ENCODE data around the gene NUDCD3.

NUDCD3 gene

GRCh38 chr7:44490351-44491200 lies at the start of gene NUDCD3:
TSS of gene NUDCD3 (minus strand) at chr7:44490658. CDS start at chr7:44490600, 58 bp downstream.
- in situ Hi-C loops (cut with MboI; ENCODE audit: low sequenced_read_pairs): no loop called here

GRCh38 chr7:44539669-44540506 lies 49.4 kb upstream of the NUDCD3 start:
- in situ Hi-C loops (cut with MboI; ENCODE audit: low sequenced_read_pairs): no loop called here

DNA sequence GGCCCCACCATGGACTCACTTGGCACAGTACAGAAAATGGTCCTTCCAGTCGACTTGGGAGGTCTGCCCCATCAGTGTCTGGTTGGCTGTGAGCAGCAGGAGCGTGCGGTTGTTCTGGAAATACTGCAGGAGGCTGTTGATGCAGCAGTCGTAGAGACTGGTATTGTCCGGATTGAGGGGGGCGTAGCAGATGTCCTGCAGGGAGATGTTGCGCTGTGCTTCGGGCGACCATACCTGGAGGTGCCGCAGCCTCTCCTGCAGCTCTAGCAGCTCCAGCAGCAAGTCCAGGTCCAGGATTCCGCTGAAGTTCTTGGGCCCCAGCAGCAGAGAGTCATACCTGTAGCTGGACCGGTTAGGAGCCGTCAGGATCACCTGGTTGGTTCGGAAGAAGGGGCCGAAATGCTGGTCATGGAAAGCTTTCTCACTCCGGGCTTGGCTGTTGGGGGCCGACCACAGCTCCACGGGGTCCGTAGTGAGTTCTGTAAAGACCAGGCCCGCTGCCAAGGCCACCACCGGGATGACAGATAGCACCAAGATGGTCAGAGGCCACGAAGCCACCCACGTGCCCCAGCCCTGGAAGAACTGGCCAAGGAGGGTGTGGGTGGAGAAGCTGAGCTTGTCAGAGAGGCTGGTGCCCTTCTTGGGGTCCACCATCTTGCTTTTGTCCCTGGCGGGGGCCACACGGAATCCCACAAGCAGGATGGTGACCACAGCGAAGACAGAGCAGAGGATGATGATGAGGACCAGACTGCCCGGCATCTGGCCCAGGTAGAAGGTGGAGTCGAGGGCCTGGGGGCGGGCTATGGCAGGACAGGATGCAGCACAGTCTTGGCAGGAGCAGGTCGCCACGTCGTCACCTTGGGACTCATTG lies 48.6 kb upstream of the NUDCD3 start:
- in situ Hi-C loops (cut with MboI; ENCODE audit: low sequenced_read_pairs): no loop called here

GRCh38 chr7:44538093-44538797 lies 47.8 kb upstream of the NUDCD3 start:
- in situ Hi-C loops (cut with MboI; ENCODE audit: low sequenced_read_pairs): no loop called here

DNA sequence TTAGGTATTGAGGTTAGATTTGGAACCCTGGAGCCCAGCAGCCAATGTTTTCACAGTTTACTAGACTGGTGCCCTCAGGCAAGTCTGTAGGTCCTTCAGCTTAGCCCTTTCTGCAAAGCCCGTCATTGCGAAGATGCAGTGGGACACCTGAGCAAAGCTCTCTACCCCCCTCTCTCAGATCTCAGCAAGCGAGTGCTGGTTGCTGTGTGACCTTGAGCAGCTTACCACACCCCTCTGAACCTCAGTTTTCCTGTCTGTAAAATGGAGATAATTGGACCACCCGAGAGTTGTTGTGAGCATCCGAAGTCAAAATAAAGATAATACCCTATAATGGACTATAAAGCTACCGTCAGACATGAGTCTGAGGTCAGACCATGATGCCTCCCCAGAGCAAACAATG lies 47.0 kb upstream of the NUDCD3 start:
- in situ Hi-C loops (cut with MboI; ENCODE audit: low sequenced_read_pairs): no loop called here

GRCh38 chr7:44536090-44536489 lies 45.6 kb upstream of the NUDCD3 start:
- in situ Hi-C loops (cut with MboI; ENCODE audit: low sequenced_read_pairs): no loop called here

DNA sequence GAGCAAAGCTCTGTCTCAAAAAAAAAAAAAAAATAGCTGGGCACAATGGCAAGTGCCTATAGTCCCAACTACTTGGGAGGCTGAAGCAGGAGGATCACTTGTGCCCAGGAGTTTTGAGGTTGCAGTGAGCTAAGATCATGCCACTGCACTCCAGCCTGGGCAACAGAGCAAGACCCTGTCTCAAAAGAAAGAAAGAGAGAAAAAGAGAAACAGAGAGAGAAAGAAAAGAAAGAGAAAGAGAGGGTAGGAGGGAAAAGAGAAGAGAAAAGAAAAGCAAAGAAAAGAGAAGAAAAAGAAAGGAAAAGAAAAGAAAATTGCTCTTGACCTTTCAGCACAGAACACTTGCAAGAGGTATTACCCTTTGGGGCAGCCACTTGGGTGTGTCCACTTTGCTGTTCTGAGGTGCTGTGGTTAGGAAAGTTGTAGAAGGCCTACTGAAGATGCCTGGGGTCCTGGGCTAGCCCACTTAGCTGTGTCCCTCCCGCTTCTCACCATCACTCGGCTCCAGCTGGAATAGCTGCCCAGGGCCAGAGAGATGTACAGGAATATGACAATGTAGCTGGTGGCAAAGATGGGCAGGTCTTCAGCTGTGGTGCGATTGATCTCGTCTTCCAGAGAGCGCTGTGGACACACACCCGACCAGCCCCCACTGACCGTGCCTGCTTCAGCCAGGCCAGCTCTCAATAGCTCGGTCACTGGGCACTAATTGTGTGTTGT lies 45.0 kb upstream of the NUDCD3 start:
- in situ Hi-C loops (cut with MboI; ENCODE audit: low sequenced_read_pairs): no loop called here

DNA sequence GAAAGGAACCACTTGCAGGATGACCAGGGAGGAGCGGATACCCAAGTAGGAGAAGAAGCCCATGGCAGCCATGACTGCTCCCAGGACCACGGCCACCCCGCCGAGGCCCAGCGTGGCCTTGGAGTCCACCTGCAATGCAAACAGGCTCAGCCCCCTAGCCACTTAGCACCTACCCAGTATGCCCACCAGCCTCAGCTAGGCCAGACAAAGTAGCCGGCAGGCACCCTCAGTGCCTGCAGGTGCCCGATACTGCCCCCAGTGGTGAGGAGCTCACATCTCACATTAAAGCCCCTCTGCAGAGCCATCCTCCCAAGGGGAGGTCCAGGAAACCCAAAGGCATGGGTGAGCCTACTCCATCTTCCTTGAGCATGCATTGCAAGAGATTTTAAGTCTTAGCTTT lies 44.0 kb upstream of the NUDCD3 start:
- in situ Hi-C loops (cut with MboI; ENCODE audit: low sequenced_read_pairs): no loop called here

DNA sequence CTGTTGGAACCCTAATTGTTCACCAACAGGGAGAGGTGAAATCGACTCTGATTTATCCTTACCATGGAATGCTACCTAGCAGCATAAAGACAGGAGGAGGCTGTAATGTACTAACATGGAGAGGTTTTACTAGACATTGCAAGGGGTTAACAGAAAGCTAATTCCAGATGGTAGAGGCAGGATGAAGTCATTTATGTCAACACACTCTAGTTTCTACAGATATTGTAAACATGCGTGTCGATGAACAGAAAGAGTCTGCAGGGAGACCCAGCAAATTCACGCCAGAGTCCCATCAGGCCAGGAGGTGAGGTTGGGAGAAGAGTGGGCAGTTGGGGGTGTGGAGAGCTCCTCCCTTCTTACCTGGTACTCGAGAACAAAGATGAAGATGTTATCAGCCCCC lies 43.6 kb upstream of the NUDCD3 start:
- in situ Hi-C loops (cut with MboI; ENCODE audit: low sequenced_read_pairs): no loop called here

- in situ Hi-C loops (cut with MboI; ENCODE audit: low sequenced_read_pairs): no loop called here
Observed at GRCh38 chr7:44533301-44534055, 43.0 kb upstream of the NUDCD3 start.

DNA sequence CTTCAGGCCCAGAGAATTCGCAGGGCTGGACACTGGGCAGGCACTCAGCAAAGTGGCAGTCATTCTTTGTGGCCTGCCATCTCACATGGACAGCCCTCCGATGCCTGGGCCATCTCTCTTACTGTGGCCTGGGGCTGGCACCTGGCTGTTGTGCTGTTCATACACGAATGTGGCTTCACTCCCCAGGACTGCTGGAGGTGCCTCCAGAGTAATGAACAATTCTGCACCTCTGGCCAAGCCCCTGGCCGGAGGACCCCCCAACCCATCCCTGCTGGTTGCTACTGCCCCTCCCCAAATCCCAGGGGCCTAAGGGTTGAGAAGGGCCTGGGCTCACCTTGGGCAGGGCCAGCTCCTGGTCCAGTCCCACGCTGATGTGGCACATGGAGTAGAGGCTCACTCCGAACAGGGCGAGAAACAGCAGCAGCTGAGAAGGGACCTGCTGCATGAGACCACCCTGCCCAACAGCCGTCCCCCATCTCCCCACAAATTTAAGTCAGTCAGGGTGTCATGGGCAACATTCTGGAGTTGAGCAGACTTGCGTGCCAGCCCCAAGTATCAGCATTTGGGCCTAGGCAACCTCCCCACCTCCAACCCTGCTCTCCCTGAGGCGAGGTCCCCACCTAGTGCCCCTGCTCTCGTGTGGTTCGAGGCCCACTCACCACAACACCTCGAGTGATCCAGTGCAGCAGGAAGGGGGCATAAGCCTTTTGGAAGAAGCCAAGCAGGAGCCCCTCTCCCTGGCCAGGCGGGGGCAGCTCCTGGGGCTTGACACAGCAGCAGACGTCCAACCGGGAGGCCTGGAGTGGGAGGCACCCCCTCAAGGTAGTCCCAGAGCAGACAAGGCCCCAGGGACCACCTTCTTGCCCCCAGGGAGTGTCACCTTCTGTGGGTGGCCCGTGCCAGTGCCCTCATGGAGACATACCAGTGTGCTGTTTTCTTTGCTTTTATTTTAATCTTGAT lies 41.2 kb upstream of the NUDCD3 start:
- in situ Hi-C loops (cut with MboI; ENCODE audit: low sequenced_read_pairs): no loop called here

DNA sequence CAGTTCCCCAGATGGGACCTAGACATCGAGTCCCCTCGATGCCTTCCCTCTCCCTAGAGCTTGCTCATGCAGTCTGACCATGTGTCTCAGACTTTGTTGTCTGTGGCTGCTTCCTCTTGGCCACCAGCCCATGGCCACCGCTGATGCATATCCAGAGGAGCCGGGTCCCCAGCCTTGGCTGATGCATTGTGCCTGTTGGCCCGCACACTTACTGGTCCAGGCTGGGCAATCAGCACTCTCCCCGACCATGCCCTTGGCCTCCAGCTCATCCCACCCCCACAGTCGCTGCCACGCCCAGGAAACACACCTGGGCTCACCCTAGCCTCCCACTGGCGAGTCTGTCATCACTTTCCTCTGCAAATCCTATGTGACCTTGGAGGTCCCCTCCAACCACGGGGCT lies 40.5 kb upstream of the NUDCD3 start:
- in situ Hi-C loops (cut with MboI; ENCODE audit: low sequenced_read_pairs): no loop called here

DNA sequence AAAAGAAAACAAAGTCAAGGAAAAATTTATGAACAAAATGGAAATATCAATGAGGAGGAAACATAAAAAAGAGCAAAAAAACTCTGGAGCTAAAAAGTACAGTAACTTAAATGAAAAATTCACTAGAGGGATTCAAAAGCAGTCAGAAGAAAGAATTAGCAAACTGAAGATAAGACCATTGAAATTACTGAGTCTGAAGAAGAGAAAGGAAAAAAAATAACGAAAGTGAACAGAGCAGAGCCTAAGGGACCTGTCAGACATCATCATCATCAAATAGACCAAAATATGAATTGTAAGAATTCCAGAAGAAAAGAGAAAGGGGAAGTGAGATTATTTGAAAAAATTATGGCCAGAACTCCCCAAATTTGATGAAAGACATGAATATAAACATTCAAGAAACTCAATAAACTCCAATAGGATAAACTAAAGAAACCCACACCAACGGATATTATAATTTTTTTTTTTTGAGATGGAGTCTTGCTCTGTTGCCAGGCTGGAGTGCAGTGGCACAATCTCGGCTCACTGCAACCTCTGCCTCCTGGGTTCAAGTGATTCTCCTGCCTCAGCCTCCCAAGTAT lies 34.4 kb upstream of the NUDCD3 start:
- in situ Hi-C loops (cut with MboI; ENCODE audit: low sequenced_read_pairs): no loop called here

GRCh38 chr7:44522315-44522714 lies 31.9 kb upstream of the NUDCD3 start:
- in situ Hi-C loops (cut with MboI; ENCODE audit: low sequenced_read_pairs): no loop called here

GRCh38 chr7:44521347-44522095 lies 31.1 kb upstream of the NUDCD3 start:
- in situ Hi-C loops (cut with MboI; ENCODE audit: low sequenced_read_pairs): no loop called here

DNA sequence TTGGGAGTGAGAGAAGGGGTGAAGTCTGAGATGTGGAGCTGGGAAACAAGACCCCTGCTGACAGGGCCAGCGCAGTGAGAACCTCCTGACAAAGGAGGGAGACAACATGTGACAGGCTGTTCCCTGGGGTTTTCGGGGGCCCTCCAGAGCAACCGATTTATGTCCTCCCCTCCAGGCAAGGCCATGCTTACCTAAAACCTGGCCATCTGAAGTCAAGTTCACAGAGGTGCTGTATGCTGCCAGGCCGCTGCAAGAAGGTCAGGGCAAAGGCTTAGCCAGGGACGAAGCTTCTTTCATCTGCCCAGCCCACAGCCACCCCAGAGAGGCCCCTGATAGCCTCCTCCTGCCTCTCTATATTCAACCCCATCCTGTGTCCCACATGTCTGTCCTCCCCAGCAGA lies 30.1 kb upstream of the NUDCD3 start:
- in situ Hi-C loops (cut with MboI; ENCODE audit: low sequenced_read_pairs): no loop called here

- in situ Hi-C loops (cut with MboI; ENCODE audit: low sequenced_read_pairs): no loop called here
Observed at GRCh38 chr7:44519546-44519945, 29.1 kb upstream of the NUDCD3 start.
